GM12892 (cell line): ENCODE measurements around the gene TPM3.
"Not testable (repeated sequence)": the region's sequence is repeated elsewhere in the genome, so short reads cannot be mapped to it uniquely, and the experiment has no call there.

ENCODE experiments used
- POLR2A ChIP-seq: IDR thresholded peaks from 2 replicates; pipeline ENCODE4 v1.6.1; 2011; ENCODE audit warnings: low read depth, low read length, control low read depth
- POLR2AphosphoS5 ChIP-seq: IDR thresholded peaks from 2 replicates; pipeline ENCODE4 v1.6.1; 2011; ENCODE audit warnings: low read depth, low read length, control low read depth

- TF ChIP-seq POLR2AphosphoS5, POLR2A: not testable (repeated sequence)
Measured at GRCh38 chr1:154147505-154147904, 44.4 kb downstream of the TPM3 start.
